Nephron progenitor cell (in vitro differentiated cells): Measurements from ENCODE around the gene CDK14.

ENCODE experiments used
- DNase-seq: peaks from one replicate; pipeline ENCODE4 v3.0.0; 2021
- H3K27ac Mint-ChIP-seq: 2 replicates; pipeline ENCODE4 v1.8.0; 2021; ENCODE audit warnings: mild to moderate bottlenecking, moderate library complexity, mixed read lengths
- H3K27me3 Mint-ChIP-seq: 2 replicates; pipeline ENCODE4 v1.8.0; 2021; ENCODE audit warnings: mild to moderate bottlenecking, low read depth, mixed read lengths; ENCODE audit not compliant: poor library complexity
- H3K36me3 Mint-ChIP-seq: 2 replicates; pipeline ENCODE4 v1.8.0; 2021; ENCODE audit warnings: low read depth, mixed read lengths
- H3K4me1 Mint-ChIP-seq: 2 replicates; pipeline ENCODE4 v1.8.0; 2021; ENCODE audit warnings: mixed read lengths
- H3K4me3 Mint-ChIP-seq: 2 replicates; pipeline ENCODE4 v1.8.0; 2021; ENCODE audit warnings: mild to moderate bottlenecking, moderate library complexity, mixed read lengths
- H3K9me3 Mint-ChIP-seq: 2 replicates; pipeline ENCODE4 v1.8.0; 2021; ENCODE audit warnings: mild to moderate bottlenecking, moderate library complexity, mixed read lengths
- CTCF ChIP-seq: fragments of 200-600 bp; sonication (generic); IDR thresholded peaks from 2 replicates; pipeline ENCODE4 v1.5.0; 2021; ENCODE audit warnings: antibody characterized with exemption

CDK14 gene

DNA sequence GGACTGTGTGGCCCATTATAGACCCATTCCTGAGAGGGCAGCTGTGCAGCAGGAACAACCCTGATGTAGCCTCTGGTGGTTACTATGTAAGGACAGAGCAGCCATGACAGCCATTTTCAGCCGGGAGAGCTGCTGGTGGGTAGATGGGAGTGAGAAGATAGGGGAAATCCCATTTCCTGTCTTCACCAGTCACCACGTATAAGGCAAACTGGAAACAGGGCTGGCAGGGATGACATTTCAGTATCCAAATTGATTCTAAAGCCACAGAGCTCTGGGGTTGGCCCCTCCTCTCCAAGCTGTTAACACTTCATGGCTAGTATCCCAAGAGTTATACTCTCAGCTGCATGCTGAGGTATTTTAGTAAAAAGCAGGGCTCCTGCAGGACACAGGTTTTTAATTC, 652.9 kb downstream of the CDK14 start:
- Mint-ChIP-seq H3K27me3 (peaks cover 4% of the 10 kb centered on the region), H3K4me3 (no peak overlapping the region), H3K4me1 (no peaks in the 10 kb centered on the region), H3K9me3 (peaks cover 6% of the 10 kb centered on the region), H3K36me3 (no peaks in the 10 kb centered on the region), H3K27ac (no peak overlapping the region)
- no peak for DNase-seq
- TF ChIP-seq CTCF: no peak

GRCh38 chr7:91249506-91250233, 653.5 kb downstream of the CDK14 start:
- no peaks in the 10 kb centered on the region for H3K4me1 Mint-ChIP-seq
- no peak overlapping the region for H3K27ac Mint-ChIP-seq
- no peaks in the 10 kb centered on the region for H3K36me3 Mint-ChIP-seq
- H3K9me3 Mint-ChIP-seq: peaks cover 6% of the 10 kb centered on the region
- no peak for TF ChIP-seq CTCF
- H3K27me3 Mint-ChIP-seq: peaks cover 4% of the 10 kb centered on the region
- DNase-seq: no peak
- no peak overlapping the region for H3K4me3 Mint-ChIP-seq

- Mint-ChIP-seq H3K4me3 (no peak overlapping the region), H3K4me1 (no peaks in the 10 kb centered on the region), H3K36me3 (peaks cover 4% of the 10 kb centered on the region), H3K27ac (no peak overlapping the region), H3K27me3 (peaks cover 4% of the 10 kb centered on the region), H3K9me3 (peaks cover 13% of the 10 kb centered on the region)
- no peak for DNase-seq
- no peak for TF ChIP-seq CTCF
Observed at GRCh38 chr7:91250706-91251105, 654.6 kb downstream of the CDK14 start.

DNA sequence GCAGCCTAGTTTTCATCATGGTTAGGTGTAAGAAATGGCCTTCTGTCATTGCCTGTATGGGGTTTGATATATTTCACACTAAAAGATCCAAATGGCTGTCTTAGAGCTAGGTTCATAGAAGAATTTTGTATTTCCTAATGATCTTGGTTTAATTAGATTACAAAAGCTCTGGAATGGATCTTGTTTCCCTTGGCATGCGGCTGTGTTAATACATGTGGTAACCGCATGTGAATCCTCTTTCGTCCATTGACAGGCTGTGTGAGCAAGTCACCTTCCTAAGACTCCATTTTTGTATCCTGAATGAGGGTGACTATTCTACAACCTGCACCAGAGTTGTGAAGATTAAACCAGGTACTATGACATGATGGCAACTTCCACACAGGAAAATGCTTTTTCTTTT, 655.8 kb downstream of the CDK14 start:
- H3K9me3 Mint-ChIP-seq: peaks cover 24% of the 10 kb centered on the region
- DNase-seq: no peak
- no peaks in the 10 kb centered on the region for H3K4me1 Mint-ChIP-seq
- peaks cover 4% of the 10 kb centered on the region for H3K27me3 Mint-ChIP-seq
- peaks cover 13% of the 10 kb centered on the region for H3K36me3 Mint-ChIP-seq
- TF ChIP-seq CTCF: no peak
- H3K27ac Mint-ChIP-seq: no peak overlapping the region
- H3K4me3 Mint-ChIP-seq: no peak overlapping the region
